ENCODE results near the gene ROCK2.

GRCh38 chr2:11389052-11389420 is 44.6 kb upstream of the ROCK2 start:
- TF ChIP-seq CTCF (IDR thresholded peaks at IDR 0.05) (no peak), POLR2A (IDR thresholded peaks at IDR 0.05) (no peak)
